Neural cell (in vitro differentiated cells): ENCODE data around the gene SH3RF3.

Experiments
- CTCF ChIP-seq: fragments of 450-650 bp; IDR thresholded peaks from 2 replicates; pipeline ENCODE4 v1.5.1; 2014; ENCODE audit warnings: antibody characterized with exemption, mild to moderate bottlenecking, moderate library complexity; ENCODE audit not compliant: poor library complexity, severe bottlenecking
- EZH2 ChIP-seq: fragments of 200-600, 300-800 bp; shearing (Covaris generic), sonication (generic); IDR thresholded peaks from 2 replicates; pipeline ENCODE4 v1.6.1; 2014; ENCODE audit warnings: antibody characterized with exemption, low read length, borderline replicate concordance, mild to moderate bottlenecking; ENCODE audit not compliant: insufficient read depth, poor library complexity, severe bottlenecking
- RAD21 ChIP-seq: fragments of 450-650 bp; conservative IDR thresholded peaks from 2 replicates; pipeline ENCODE4 v1.6.1; 2014; ENCODE audit warnings: antibody characterized with exemption, mild to moderate bottlenecking, moderate library complexity
- REST ChIP-seq: IDR thresholded peaks from 2 replicates; pipeline ENCODE4 v1.6.1; 2012; ENCODE audit warnings: borderline replicate concordance
- SMC3 ChIP-seq: fragments of 450-650 bp; conservative IDR thresholded peaks from 2 replicates; pipeline ENCODE4 v1.6.1; 2014; ENCODE audit warnings: antibody characterized with exemption, mild to moderate bottlenecking, moderate library complexity; ENCODE audit not compliant: poor library complexity

- TF ChIP-seq CTCF = no peak
- no peak for TF ChIP-seq REST
- TF ChIP-seq SMC3 = no peak
- TF ChIP-seq EZH2 = no peak
- TF ChIP-seq RAD21 = no peak
Observed at GRCh38 chr2:109256111-109256510, 127.1 kb downstream of the SH3RF3 start.
